DMS114 treated with DMSO at 0.1 percent for 48 hours (cell line): ENCODE measurements around the gene GSN.

Source experiments
- DNase-seq: peaks from one replicate; lab custom pipeline; 2025; ENCODE audit not compliant: unreplicated experiment; lab: John Stamatoyannopoulos, UW

The GSN gene

DNA sequence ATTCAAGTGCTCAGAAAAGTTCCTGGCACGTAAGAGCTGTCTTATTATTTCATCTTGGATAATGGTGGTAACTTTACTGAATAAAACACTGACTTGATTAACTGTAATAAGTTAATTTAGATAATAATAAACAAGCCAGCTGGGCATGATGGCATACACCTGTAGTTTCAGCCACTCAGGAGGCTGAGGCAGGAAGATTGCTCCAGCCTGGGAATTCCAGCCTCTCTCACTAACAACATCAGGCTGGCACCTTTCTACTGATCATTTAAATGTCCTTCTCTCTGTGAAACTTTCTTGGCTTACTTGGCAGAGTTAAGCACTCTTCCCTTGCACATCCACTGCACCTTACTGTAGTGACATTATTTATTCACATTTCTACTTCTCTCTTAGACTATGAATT is 82.1 kb downstream of the GSN start:
- DNase-seq, result no peak

- DNase-seq, result no peak
Measured at GRCh38 chr9:121350993-121351561, 83.1 kb downstream of the GSN start.

DNA sequence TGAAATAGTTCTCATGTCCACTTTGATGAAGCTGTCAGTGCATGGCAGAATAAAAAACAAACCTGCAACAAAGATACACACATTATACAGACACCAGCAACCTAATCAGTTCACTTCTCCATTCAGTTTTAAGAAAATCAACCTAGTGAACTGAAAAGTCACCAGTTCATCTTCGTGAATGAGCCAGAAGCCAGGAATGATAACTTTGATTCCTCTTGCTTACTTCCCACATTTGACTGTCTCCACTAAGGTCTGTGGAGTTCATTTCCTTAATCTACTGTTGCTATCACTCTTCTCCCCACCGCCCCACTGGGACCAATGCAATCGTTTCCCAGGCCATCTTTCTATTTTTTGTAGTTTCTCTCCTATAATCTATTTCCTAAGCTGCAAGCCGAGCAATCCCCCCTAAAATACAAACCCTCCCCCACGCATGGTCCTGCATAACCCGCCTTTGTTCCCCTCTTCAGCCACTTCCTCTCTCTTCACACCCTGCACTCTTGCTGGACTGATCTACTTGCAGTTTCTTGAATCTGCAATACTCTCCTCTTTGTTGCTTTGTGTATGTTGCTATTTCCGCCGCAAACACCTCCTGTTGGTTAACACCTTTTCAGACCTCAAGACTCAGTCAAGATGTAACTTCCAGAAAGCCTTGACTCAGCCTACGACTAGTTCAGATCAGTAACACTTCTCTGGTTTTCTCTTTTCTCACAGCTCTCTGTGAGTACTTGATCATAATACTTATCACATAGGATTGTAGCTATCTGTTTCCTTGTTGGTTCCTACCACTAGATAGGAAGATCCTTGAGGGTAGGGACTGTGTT is 85.5 kb downstream of the GSN start:
- no peak for DNase-seq

- DNase-seq, result no peak
Measured at GRCh38 chr9:121354141-121354540, 86.2 kb downstream of the GSN start.

GRCh38 chr9:121354762-121355161 is 86.8 kb downstream of the GSN start:
- DNase-seq, result no peak

DNA sequence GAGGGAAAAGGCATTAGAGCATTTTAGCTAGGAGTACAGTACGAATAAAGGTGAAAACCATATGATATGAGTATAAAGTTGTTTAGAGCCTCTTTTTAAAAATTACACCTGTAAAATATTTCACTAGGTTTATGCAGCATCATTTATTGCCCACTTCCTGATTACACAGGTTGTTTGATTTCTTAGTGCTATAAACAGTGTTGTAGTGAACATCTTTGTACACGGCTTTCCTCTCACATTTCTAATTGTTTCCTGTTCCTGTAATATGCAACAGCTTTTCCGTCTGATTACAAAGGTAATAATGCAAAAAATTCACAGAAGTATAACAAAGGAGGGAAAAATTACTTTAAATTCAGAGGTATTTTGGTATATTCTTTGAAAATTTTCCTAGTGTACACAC is 89.0 kb downstream of the GSN start:
- DNase-seq, result no peak

GRCh38 chr9:121358751-121359150 is 90.8 kb downstream of the GSN start:
- no peak for DNase-seq

- DNase-seq, result no peak
Measured at GRCh38 chr9:121359351-121360294, 91.7 kb downstream of the GSN start.

- no peak for DNase-seq
Measured at GRCh38 chr9:121360601-121361374, 92.8 kb downstream of the GSN start.

DNA sequence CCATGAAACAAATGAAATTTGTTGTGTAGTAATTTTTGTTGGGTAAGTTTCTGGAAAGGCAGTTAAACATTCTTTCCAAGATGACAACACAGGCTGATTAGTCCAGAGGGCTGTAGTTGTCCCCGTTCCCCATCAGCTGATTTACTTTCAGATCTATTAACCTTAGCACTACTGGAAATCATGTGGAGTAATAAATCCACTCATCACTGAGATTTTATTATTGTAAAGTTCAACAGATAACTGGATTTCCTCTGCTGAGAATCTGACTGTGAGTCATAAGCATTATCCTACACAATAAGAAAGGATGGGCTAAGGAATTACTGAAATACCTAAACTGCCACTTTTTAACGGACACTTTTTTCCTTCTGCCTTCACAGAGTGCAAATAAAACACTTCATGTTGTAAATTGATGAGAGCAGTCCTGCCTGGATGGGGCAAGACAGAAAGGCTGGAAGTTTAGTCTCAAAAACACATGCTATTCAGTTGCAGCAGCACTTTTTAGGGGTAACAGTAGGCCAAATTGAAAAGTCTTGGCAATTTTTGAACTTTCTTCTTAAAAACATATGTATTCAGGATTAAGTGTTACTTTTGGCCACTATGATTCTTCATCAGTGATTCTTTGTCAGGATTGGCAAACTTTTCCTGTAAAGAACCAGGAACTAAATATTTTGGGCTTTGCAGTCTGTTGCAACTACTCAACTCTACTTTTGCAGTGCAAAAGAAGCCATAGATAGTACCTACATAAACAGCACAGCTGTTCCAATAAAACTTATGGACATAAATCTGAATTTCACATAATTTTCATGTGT is 95.1 kb downstream of the GSN start:
- no peak for DNase-seq

GRCh38 chr9:121363622-121363961 is 95.6 kb downstream of the GSN start:
- no peak for DNase-seq

DNA sequence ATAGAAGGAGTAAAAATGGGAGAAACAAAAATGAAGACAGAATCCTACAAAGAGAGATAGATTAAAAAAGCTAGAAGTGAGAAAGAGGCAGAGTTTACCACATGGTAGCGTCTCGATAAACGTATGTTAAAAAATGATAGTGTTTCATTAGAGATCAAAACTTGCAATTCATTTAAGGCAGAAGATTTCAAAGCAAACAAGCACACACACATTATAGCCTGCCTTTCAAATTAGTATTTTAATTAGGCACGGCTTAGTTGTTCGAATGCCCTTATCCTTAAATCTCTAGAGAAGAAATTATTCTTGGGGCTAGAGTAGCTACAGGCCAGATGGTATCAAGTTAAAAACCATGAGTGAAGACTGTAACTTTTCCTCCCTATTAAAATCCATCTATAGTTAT is 96.1 kb downstream of the GSN start:
- no peak for DNase-seq

DNA sequence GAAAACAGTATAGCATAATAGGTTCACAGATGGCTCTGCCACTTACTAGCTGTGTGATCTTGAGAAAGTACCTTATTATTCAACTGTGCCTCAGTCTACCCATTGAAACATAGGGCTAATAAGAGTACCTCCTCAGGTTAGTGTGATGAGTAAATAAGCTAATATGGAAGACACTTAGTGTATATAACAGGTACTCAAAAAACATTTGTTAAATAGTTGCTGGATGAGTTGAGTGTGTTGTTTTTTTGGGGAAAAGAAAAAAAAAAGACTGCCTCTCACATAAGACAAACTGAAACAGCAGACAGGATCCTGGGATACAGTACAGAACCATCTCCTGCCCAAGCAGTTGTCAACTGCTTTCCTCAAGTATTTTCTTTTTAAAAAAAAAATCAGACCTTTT is 96.9 kb downstream of the GSN start:
- no peak for DNase-seq

GRCh38 chr9:121365564-121365963 is 97.6 kb downstream of the GSN start:
- no peak for DNase-seq

DNA sequence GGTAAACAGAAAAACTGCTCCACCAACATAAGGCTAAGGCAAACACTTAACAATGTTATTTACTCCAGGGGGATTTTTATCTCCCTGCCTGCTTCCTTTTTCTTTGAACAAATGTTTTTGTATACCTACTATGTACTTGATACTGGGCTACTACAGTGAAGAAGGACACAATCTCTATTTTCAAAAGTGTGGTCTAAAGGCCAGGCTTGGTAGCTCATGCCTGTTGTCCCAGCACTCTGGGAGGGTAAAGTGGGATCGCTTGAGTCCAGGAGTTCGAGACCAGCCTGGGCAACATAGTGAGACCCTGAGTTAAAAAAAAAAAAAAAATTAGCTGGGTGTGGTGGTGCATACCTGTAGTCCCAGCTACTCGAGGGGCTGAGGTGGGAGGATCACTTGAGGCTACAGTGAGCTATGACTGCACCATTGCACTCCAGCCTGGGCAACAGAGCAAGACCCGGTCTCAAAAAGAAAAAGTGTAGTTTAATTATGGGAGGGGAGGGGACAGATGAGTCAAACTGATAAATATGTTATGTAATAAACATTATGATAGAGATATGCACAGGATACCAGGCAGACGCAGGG is 98.7 kb downstream of the GSN start:
- no peak for DNase-seq

DNA sequence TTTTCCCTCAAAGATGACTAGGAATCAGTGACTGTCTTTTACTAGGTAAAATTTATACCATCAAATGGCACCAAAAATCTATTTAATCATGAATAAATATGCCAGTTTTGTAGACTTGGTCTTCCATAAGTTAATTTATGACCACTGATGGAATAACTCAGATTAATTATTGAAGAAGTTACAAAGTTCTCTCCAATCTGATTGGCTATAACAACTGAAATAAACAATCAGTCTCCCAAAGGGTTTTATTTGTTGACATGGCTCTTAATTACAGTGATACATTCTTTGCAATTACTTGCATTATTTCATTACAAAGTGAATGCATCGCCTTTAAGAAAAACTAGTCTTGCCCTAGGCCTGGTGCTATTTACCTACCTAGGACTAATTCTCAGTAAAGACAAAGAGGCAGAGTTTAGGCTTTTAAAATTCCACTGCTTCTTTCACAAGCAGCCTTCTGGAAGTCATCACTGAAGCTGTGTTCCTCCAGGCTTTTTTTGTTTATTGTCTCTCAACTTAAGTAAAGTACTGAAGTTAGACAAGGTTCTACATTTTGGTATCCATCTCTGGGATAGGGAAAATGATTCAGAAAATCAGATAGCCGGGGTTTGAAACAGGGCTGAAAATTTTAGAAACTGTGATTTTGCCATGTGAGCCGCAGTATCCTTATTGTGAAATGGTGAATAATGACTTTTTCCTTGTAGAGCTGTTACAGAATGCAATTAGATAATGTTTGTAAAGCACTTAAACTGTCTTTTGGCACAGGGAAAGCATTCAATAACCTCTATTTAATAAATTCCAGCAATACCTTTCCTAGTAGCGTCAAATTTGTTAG is 99.6 kb downstream of the GSN start:
- peak; percentile 11 for DNase-seq

GRCh38 chr9:121368138-121368522 is 100.2 kb downstream of the GSN start:
- no peak for DNase-seq

GRCh38 chr9:121368745-121369144 is 100.8 kb downstream of the GSN start:
- no peak for DNase-seq
